ENCODE data around the gene CHCT1. TPM values are rescaled to one million over a fixed set of nuclear protein-coding genes. Genes with fewer than 3 reads are reported as not detected.

Gene CHCT1
- total RNA-seq, 1 donor: not detected

- H3K4me3 ChIP-seq (ENCODE audit: low read depth, low read length): no peak overlapping the region
- TF ChIP-seq CTCF (IDR thresholded peaks at IDR 0.05; ENCODE audit: insufficient read depth, low read length): no peak
- DNase-seq (ENCODE audit: low read depth): no peak
These were observed 42.1 kb downstream of the CHCT1 start for GRCh38 chr17:60464343-60464742.

- no peak overlapping the region for H3K4me3 ChIP-seq (ENCODE audit: low read depth, low read length)
- DNase-seq (ENCODE audit: low read depth): peak; percentile 48
- no peak for TF ChIP-seq CTCF (IDR thresholded peaks at IDR 0.05; ENCODE audit: insufficient read depth, low read length)
These were observed 46.1 kb downstream of the CHCT1 start for GRCh38 chr17:60468371-60468770.

GRCh38 chr17:60471451-60471850 lies 49.2 kb downstream of the CHCT1 start:
- H3K4me3 ChIP-seq (ENCODE audit: low read depth, low read length): no peak overlapping the region
- TF ChIP-seq CTCF (IDR thresholded peaks at IDR 0.05; ENCODE audit: insufficient read depth, low read length): no peak
- DNase-seq (ENCODE audit: low read depth): no peak

- no peak overlapping the region for H3K4me3 ChIP-seq (ENCODE audit: low read depth, low read length)
- no peak for DNase-seq (ENCODE audit: low read depth)
- no peak for TF ChIP-seq CTCF (IDR thresholded peaks at IDR 0.05; ENCODE audit: insufficient read depth, low read length)
These were observed 50.2 kb downstream of the CHCT1 start for GRCh38 chr17:60472449-60472848.

GRCh38 chr17:60473788-60474187 lies 51.5 kb downstream of the CHCT1 start:
- DNase-seq (ENCODE audit: low read depth): peak; percentile 37
- H3K4me3 ChIP-seq (ENCODE audit: low read depth, low read length): no peak overlapping the region
- no peak for TF ChIP-seq CTCF (IDR thresholded peaks at IDR 0.05; ENCODE audit: insufficient read depth, low read length)

Other genes starting within 250 kb of the CHCT1 start
- 59.1 and 73.2 TPM in 2 replicates for gene USP32, start 30.4 kb upstream of the CHCT1 start, total RNA-seq (ENCODE audit: low replicate concordance)
- 44.6 and 47.0 TPM in 2 replicates for gene APPBP2, start 103.8 kb downstream of the CHCT1 start, total RNA-seq (ENCODE audit: low replicate concordance)
- 8.7 and 24.6 TPM in 2 replicates for gene PPM1D, start 177.7 kb downstream of the CHCT1 start, total RNA-seq (ENCODE audit: low replicate concordance)

Measured in fibroblast of the aortic adventitia (primary cell).